DMS 273 (cell line): ENCODE data around the gene STXBP4.
A peak's percentile ranks its signal among the peaks of the same experiment; 100 is the strongest.

Experiments used
- DNase-seq: peaks from one replicate; lab custom pipeline; 2025; ENCODE audit not compliant: unreplicated experiment; lab: John Stamatoyannopoulos, UW

STXBP4 gene

DNA sequence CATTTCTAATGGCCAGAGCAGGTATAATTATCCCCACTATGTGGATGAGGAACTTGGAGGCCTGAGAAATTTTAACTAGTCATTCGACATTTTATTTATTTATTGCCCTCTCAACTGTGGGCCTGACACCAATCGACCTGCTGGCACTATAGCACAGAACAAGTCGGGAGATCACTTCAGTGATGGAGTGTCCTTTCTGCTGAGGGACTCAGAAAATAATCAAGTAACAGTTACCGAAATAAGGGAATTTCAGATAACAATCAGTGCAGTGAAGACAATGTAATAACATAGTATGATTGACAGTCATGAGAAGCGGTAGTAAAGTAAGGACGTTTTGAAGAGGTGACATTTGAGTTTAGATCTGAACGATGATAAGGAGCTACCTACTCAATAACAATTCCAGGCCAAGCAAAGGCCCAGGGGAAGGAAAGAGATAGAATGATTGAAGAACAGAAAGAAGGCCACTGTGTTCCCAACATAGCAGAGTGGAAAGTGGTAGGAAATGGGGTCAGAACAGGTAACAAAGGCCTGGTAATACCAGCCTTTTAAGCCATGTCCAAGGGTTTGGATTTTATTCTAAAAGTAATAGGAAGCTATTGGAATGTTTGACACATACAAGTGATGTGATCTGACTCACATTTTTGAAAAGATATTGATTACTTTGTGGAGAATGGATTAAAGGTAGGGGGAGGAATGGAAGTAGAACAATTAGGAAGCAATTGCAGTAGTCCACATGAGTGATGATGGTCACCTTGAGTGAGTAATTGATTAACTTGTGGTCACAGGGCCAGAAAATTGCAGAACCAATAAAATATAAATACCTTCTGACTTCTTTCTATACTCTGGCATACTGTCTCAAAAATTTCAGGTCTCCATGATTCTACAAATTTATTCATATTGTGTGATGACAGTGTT lies 1.4 kb downstream of the STXBP4 start:
- peak; percentile 14 for DNase-seq

- DNase-seq: no peak
Measured at GRCh38 chr17:54971147-54971546, 2.6 kb downstream of the STXBP4 start.

DNA sequence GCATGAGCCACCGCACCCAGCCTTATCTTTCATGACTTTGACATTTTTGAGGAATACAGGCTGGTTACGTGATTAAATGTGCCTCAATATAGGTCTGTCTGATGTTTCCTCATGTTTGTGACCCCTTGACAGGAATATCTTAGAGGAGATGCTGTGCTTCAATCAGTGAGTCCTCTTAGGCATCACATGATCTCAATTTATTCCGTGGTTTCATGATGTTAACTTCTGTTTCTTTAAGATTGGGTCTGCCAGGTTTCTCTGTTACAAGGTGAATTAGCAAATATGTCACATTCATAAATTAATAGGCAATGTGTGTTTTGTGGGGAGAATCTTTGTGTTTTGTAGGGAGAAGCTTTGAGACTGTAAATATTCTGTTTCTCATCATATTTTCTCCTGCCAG lies 3.3 kb downstream of the STXBP4 start:
- no peak for DNase-seq

- DNase-seq: no peak
Measured at GRCh38 chr17:54972406-54973138, 4.0 kb downstream of the STXBP4 start.

DNA sequence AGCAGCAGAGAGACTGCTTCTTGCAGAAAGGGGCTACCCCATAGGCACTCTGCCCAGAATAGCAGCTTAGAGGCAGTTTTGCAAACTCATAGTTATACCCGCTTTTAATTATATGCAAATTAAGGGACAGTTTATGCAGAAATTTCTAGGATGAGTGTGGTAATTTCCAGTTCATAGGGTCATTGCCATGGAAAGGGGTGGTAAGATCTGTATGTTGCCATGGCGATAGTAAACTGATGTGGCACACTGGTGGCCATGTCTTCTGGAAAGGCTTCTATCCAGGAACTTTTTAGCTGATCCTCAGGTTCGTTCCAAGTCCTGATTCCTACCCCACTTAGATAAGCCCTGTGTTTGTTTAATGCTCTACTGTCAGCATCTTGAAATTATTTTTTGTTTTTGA lies 6.2 kb downstream of the STXBP4 start:
- peak; percentile 9 for DNase-seq

GRCh38 chr17:54976316-54976715 lies 7.8 kb downstream of the STXBP4 start:
- no peak for DNase-seq

GRCh38 chr17:54977744-54978143 lies 9.2 kb downstream of the STXBP4 start:
- DNase-seq: no peak

DNA sequence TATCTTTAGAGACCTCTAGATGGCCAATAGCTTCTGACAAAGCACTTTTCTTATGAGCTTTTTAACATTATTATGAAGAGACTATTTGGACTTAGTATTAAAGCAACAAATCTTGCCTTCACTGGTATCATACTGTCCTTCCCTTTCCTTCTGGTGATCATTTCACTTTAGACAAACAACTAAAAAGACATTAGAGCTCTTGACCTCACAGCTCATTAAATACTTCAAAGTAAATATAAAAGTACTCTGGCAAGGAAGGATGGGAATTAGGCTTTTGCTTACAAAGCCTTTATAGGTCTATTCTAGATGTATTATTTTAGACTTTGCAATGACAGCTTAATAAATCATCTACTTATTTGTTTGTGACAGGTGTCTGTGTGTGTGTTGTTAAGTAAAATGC lies 11.1 kb downstream of the STXBP4 start:
- no peak for DNase-seq

- no peak for DNase-seq
Measured at GRCh38 chr17:54980375-54980774, 11.8 kb downstream of the STXBP4 start.

GRCh38 chr17:54982399-54982798 lies 13.8 kb downstream of the STXBP4 start:
- no peak for DNase-seq

DNA sequence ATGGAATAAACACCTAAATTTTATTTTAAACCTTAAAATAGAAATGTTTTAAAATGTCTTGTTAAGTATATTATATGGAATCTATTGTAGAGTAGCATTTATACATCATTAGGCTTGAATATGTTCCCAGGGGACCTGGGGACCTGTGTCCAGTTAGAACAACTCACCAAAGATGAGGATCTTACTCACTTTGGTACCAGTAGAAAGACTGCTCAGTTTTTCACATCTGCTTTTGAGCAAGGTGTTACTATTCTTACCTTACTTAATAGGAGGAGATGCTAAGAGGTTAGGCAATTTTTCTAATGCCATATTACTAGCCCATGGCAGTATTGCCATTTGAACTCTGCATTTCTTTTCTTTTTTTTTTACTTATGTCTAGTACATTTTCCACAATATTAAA lies 14.7 kb downstream of the STXBP4 start:
- DNase-seq: no peak

GRCh38 chr17:54985476-54985875 lies 16.9 kb downstream of the STXBP4 start:
- no peak for DNase-seq

DNA sequence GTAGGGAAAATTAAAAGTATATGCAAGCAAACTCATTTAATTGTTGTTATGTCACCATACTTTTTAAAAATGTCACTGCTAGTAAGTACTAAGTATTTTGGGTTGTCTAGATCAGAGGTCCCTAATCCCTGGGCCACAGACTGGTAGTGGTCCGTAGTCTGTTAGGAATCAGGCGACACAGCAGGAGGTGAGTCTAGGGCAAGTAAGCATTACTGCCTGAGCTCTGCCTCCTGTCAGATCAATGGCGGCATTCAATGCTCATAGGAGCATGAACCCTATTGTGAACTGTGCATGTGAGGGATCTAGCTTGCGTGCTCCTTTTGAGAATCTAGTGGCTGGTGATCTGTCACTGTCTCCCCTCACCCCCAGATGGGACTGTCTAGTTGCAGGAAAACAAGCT lies 21.6 kb downstream of the STXBP4 start:
- no peak for DNase-seq

DNA sequence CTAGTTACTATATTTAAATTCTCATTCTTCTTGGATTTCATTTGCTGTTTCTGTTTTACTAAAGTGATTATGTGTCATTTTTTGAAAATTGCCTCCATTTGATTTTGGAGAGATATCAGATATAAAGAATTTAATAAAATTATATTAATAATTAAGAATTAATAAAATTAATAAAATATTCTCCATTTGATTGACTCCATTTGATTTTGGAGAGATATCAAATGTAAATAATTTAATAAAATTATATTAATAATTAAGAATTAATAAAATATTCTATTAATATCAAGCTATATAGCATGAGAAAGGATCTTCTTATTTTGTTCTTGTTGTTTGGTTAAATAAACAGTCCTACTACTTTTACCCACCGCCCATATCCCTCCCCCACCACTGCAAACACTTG lies 23.0 kb downstream of the STXBP4 start:
- no peak for DNase-seq

GRCh38 chr17:54992797-54993639 lies 24.5 kb downstream of the STXBP4 start:
- DNase-seq: peak; percentile 76

DNA sequence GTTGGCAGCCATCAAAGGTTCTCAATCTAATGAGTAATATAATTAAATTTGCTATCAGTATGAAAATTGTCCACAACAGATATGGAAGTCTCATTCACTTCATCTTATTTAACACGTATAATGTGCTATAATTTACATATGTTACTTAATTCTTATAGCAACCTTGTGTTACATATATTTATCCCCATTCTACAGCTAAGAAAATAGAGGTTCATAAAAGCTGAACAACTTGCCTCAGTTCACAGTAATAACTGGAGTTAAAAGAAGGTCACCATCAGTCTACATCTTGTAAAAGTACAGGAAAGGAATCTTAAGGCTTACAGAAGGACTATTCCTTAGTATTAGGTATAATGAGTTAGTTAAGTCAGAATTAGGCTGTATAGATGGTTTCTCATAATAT lies 27.9 kb downstream of the STXBP4 start:
- no peak for DNase-seq

- no peak for DNase-seq
Measured at GRCh38 chr17:55002458-55002857, 33.9 kb downstream of the STXBP4 start.

DNA sequence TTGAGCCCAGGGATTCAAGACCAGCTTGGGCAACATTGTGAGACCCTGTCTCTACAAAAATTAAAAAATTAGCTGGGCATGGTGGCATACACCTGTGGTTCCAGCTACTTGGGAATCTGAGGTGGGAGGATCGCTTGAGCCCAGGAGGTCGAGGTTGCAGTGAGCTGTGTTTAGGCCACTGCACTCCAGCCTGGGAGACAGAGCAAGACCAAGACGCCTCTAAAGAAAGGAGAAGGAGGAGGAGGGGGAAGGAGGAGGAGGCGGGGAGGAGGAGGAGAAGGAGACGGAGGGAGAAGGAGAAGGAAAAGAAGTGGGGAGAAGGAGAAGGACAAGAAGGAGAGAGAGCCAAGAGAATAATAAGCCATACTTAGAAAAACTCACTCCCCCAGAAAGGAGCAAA lies 35.9 kb downstream of the STXBP4 start:
- DNase-seq: no peak

GRCh38 chr17:55005520-55005919 lies 37.0 kb downstream of the STXBP4 start:
- DNase-seq: peak; percentile 65

DNA sequence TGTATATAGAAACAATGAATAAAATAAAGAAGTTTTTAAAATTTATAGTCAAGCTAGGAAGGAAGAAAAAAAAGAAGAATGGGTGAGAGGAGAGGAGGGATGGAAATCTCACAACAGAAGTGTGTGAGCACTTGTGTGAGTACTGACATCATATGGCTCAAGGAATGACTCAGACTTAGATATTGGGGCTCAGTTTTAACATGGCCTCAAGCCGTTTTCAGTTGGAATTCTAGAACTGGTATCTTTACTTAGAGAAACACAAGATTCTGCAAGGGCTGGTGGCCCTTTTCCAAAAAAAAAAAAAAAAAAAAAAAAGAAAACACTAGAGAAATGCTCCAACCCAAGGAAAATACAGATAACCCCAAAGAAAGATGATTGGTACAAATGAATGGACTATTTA lies 55.1 kb downstream of the STXBP4 start:
- no peak for DNase-seq

- no peak for DNase-seq
Measured at GRCh38 chr17:55037828-55038227, 69.3 kb downstream of the STXBP4 start.
